BLaER1 treated with 17β-estradiol and CSF1 and Interleukin-3, amounts not matched to agents 10 nM and 100 nM (cell line): Measurements from ENCODE around the gene ISM2.

Experiments
- H3K27ac ChIP-seq, 11 experiments: shearing (Covaris generic); formaldehyde crosslinking; 2 replicates each; pipeline ENCODE4 v1.8.1; 2022
- H3K27me3 ChIP-seq, 11 experiments: shearing (Covaris generic); formaldehyde crosslinking; 2 replicates each; pipeline ENCODE4 v1.8.1; 2022
- H3K36me3 ChIP-seq, 11 experiments: shearing (Covaris generic); formaldehyde crosslinking; 2 replicates each; pipeline ENCODE4 v1.8.1; 2022
- H3K4me1 ChIP-seq, 10 experiments: shearing (Covaris generic); formaldehyde crosslinking; 2 replicates each; pipeline ENCODE4 v1.8.1; 2022
- H3K4me2 ChIP-seq, 11 experiments: shearing (Covaris generic); formaldehyde crosslinking; 2 replicates each; pipeline ENCODE4 v1.8.1; 2022
- H3K4me3 ChIP-seq, 10 experiments: shearing (Covaris generic); formaldehyde crosslinking; 2 replicates each; pipeline ENCODE4 v1.8.1; 2022
- H3K9ac ChIP-seq, 11 experiments: shearing (Covaris generic); formaldehyde crosslinking; 2 replicates each; pipeline ENCODE4 v1.8.1; 2022
- H3K9me3 ChIP-seq, 11 experiments: shearing (Covaris generic); formaldehyde crosslinking; replicated peaks in 1 of 11; 2 replicates each; pipeline ENCODE4 v1.8.1; 2022
- H4K20me1 ChIP-seq, 11 experiments: shearing (Covaris generic); formaldehyde crosslinking; 2 replicates each; pipeline ENCODE4 v1.8.1; 2022
- Cebpa-rat ChIP-seq, 11 experiments: shearing (Covaris generic); IDR thresholded peaks; 2 replicates each; pipeline ENCODE4 v1.8.1; 2022

ISM2 gene

DNA sequence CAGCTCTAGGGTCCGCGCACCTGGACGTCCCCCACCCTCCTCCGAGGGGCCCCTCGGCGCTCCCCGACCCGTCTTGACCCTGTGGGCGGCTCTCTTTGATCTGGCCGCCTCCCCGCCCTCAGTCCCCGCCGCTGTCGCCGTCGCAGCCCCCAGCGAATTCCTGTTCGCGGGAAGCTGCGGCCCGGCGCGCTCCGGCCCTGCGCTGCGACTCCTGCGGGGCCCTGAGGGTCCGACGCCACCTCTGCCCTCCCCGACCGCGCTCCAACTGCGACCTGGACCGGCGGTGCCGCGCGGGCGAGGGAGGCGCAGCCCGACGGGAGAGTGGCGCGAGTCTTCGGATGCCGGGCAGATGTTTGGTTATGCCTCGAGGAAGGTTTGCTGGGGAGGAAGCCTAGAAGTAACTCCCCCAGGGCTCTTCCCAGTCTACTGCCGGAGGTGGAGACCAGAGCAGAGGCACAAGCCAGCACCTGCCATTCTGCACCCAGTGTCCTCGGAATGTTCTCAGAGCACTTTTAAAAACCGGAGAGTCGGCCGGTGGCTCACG, 440 bp upstream of the ISM2 start:
- Histone ChIP-seq H3K9me3 (peaks cover 5 to 13% (median 11%) of the 10 kb centered on the region in 11 experiments; a peak in 20 of 22 replicates), H3K4me2 (peak overlapping the region; percentile 73 to 99 (median 97)), H4K20me1 (peaks cover 0 to 24% (median 13%) of the 10 kb centered on the region in 11 experiments; a peak in 10 of 22 replicates), H3K36me3 (peaks cover 0 to 10% (median 0%) of the 10 kb centered on the region in 11 experiments; a peak in 2 of 22 replicates), H3K4me3 (peak overlapping the region; percentile 53 to 73 (median 64)), H3K27me3 (peaks cover 35 to 54% (median 46%) of the 10 kb centered on the region in 11 experiments), H3K4me1 (peaks cover 14 to 35% (median 30%) of the 10 kb centered on the region in 10 experiments), H3K27ac (no peak overlapping the region), H3K9ac (peak overlapping the region in 10 of 11 experiments; percentile 9 to 59 (median 48); a peak in 14 of 22 replicates)
- no peak for TF ChIP-seq Cebpa-rat (IDR thresholded peaks at IDR 0.05)

DNA sequence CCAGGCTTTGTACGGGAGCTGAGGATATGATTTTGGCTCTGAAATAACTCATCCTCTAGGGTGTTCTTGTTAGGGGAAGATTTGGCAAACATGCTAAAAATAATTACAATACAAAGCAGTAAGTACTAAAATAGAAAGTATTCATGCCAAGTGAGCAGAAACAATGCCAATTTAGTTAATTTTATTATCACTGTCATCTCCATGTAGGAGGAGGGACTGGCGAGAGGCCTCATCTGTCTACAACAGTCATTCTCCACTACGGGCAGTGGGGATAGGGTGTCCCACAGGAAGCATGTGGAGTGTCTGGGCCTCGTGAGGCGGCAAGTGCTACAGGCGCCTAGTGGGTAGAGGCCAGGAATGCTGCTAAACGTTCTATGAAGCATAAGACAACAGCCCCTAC, 3.3 kb downstream of the ISM2 start:
- peaks cover 0 to 23% (median 13%) of the 10 kb centered on the region in 11 experiments; a peak in 10 of 22 replicates for H4K20me1 ChIP-seq
- TF ChIP-seq Cebpa-rat (IDR thresholded peaks at IDR 0.05) = no peak
- peak overlapping the region in 8 of 11 experiments; percentile 20 to 67 (median 48); a peak in 16 of 22 replicates for H3K4me2 ChIP-seq
- no peaks in the 10 kb centered on the region for H3K36me3 ChIP-seq
- H3K27me3 ChIP-seq = peaks cover 27 to 37% (median 35%) of the 10 kb centered on the region in 11 experiments
- H3K9me3 ChIP-seq = no peaks in the 10 kb centered on the region
- H3K4me3 ChIP-seq = no peak overlapping the region
- no peak overlapping the region for H3K27ac ChIP-seq
- no peak overlapping the region for H3K9ac ChIP-seq
- peaks cover 14 to 35% (median 30%) of the 10 kb centered on the region in 10 experiments for H3K4me1 ChIP-seq

DNA sequence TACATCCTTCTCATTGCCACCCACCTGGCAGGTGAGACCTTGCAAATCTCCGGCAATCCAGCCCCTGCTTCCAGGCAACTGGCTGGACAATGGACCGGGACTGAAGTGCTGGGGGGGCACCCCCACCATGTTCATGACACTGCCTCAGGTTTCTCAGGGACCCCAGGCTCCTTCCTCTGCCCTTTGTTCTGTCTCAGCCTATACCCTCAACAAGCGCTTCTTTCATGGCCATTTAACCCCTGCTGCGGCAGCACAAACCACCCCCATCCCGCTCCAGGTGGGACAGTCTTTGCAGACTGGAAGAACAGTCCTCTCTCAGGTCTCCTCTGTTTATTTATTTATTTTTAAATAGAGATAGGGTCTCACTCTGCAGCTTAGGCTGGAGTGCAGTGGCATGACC, 7.6 kb downstream of the ISM2 start:
- no peaks in the 10 kb centered on the region for H3K9me3 ChIP-seq
- H3K4me2 ChIP-seq = no peak overlapping the region
- H3K4me3 ChIP-seq = no peak overlapping the region

DNA sequence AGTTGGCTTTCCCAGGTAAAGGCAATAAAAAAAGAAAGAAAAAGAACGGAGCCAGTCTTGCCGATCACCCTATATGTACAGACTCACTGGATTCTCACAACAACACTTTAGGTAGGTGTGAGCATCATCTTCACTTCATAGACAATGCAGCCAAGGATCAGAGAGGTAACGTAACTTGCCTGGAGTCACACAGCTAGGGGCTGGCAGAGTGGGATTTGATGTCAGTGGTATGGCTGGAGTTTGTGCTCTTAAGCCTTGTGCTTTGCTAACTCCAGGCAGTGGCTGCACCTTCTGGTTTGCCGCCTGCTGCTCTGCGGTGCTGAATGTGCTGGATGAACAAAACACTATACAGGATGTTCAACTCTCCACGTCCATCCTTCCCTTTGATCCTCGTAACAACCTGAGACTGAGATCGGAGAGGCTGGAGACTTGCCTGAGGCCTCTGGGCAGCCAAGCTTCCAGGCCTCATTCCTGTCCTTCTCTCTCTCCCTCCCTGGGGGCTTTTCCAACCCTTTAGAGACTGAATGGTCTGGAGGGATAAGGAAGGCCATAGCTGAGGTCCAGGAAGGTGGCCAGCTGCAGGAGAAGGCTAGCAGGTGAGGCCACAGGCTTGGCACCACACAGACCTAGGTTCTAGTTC, 8.1 kb downstream of the ISM2 start:
- no peak overlapping the region for H3K27ac ChIP-seq
- H3K4me1 ChIP-seq = peaks cover 0 to 22% (median 13%) of the 10 kb centered on the region in 10 experiments; a peak in 16 of 20 replicates
- no peaks in the 10 kb centered on the region for H3K27me3 ChIP-seq
- no peaks in the 10 kb centered on the region for H3K36me3 ChIP-seq
- no peaks in the 10 kb centered on the region for H3K9me3 ChIP-seq
- H4K20me1 ChIP-seq = no peaks in the 10 kb centered on the region
- no peak overlapping the region for H3K4me2 ChIP-seq
- no peak overlapping the region for H3K9ac ChIP-seq
- H3K4me3 ChIP-seq = no peak overlapping the region
- TF ChIP-seq Cebpa-rat (IDR thresholded peaks at IDR 0.05) = no peak

More for the DNA sequence above, 7.6 kb downstream of the ISM2 start:
- no peaks in the 10 kb centered on the region for H4K20me1 ChIP-seq
- TF ChIP-seq Cebpa-rat (IDR thresholded peaks at IDR 0.05) = no peak
- H3K9ac ChIP-seq = no peak overlapping the region
- H3K27ac ChIP-seq = no peak overlapping the region
- no peaks in the 10 kb centered on the region for H3K27me3 ChIP-seq
- no peaks in the 10 kb centered on the region for H3K36me3 ChIP-seq
- peaks cover 0 to 28% (median 18%) of the 10 kb centered on the region in 10 experiments; a peak in 16 of 20 replicates for H3K4me1 ChIP-seq

DNA sequence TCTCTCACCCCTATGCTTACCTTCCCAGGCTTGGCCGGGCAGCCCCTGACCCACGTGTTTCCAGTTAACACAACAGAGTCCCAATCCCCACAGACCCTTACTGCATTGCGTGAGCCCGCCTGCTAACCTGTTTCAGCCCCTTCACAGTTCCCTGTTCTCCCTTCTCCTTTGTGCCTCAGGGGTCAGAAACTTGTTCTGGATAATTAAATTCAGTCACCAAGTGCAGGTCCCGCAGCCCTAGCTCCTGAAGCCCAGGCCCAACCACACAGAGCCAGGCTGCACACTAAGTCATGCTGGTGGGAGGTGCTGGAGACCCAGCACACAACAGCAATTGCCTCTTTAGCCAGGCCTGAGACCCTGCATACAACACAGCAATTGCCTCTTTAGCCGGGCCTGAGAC, 9.6 kb downstream of the ISM2 start:
- Histone ChIP-seq H3K9ac (no peak overlapping the region), H3K27me3 (no peaks in the 10 kb centered on the region), H4K20me1 (peaks cover 0 to 5% (median 0%) of the 10 kb centered on the region in 11 experiments; a peak in 3 of 22 replicates), H3K9me3 (no peaks in the 10 kb centered on the region), H3K4me2 (no peak overlapping the region), H3K4me1 (peaks cover 0 to 17% (median 6%) of the 10 kb centered on the region in 10 experiments; a peak in 10 of 20 replicates), H3K36me3 (no peaks in the 10 kb centered on the region), H3K4me3 (no peak overlapping the region), H3K27ac (no peak overlapping the region)
- no peak for TF ChIP-seq Cebpa-rat (IDR thresholded peaks at IDR 0.05)

DNA sequence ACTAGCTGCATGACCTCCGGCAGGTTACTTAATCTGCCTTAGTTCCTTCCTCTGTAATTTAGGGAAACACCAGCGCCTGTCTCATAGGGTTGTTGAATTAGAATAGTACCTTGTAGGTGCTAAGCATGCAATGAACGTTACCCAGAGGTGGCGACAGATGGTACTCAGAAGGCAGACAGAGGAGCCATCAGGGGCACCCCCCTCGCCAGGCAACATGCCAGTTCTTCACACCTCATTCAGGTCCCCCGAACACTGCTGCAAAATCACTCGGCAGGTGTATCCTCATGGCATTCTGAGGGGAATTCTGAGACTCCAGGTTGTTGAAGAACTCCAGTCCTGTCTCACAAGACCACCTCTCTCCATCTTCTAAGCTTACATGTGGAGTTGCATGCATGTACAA, 10.1 kb downstream of the ISM2 start:
- Histone ChIP-seq H3K36me3 (no peaks in the 10 kb centered on the region), H3K27ac (no peak overlapping the region), H3K4me1 (peaks cover 0 to 21% (median 7%) of the 10 kb centered on the region in 10 experiments; a peak in 10 of 20 replicates), H3K4me3 (no peak overlapping the region), H4K20me1 (peaks cover 0 to 5% (median 0%) of the 10 kb centered on the region in 11 experiments; a peak in 3 of 22 replicates), H3K27me3 (no peaks in the 10 kb centered on the region), H3K4me2 (no peak overlapping the region), H3K9me3 (no peaks in the 10 kb centered on the region), H3K9ac (no peak overlapping the region)
- no peak for TF ChIP-seq Cebpa-rat (IDR thresholded peaks at IDR 0.05)

DNA sequence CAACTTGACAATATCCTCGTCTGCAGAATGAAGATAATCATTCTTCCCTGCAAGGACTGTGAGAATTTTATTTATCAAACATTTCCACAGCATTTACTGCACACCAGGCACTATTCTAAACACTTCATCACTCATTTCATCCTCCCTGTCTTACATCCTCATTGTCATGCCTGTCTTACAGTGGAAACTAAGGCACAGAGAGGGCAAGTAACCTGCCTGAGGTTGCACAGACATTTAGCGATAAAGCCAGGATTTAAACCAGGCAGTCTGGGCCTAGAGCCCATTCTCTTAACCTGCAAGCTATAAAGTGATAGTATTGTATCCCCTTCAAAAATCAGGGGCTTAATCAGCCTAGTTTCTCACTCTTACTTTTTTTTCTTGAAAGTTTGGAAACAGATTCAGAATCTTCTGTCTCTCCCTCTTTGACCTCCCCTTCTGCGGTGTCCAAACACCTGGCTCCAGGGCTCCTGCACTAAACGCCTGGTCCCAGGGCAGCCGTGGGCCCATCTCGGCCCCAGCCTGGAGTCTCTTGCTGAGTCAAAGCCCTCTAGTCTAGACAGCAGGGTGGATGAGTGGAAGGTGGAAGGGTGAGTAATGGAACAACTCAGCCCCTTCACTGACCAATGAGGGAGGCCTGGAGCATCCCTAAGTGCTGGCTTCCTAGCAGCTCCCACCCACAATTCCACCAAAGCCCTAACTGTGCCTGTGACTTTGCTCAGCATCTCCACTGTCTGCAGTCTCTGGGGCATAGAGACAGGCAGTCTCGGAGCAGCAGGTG, 12.5 kb downstream of the ISM2 start:
- Histone ChIP-seq H3K27me3 (no peaks in the 10 kb centered on the region), H3K4me3 (no peak overlapping the region), H3K4me2 (peak overlapping the region in 1 of 11 experiments; percentile 3; a peak in 1 of 22 replicates), H3K9me3 (no peaks in the 10 kb centered on the region), H4K20me1 (peaks cover 0 to 10% (median 0%) of the 10 kb centered on the region in 11 experiments; a peak in 3 of 22 replicates), H3K27ac (no peak overlapping the region), H3K9ac (no peak overlapping the region), H3K4me1 (peaks cover 0 to 46% (median 26%) of the 10 kb centered on the region in 10 experiments; a peak in 17 of 20 replicates), H3K36me3 (no peaks in the 10 kb centered on the region)
- TF ChIP-seq Cebpa-rat (IDR thresholded peaks at IDR 0.05) = no peak

DNA sequence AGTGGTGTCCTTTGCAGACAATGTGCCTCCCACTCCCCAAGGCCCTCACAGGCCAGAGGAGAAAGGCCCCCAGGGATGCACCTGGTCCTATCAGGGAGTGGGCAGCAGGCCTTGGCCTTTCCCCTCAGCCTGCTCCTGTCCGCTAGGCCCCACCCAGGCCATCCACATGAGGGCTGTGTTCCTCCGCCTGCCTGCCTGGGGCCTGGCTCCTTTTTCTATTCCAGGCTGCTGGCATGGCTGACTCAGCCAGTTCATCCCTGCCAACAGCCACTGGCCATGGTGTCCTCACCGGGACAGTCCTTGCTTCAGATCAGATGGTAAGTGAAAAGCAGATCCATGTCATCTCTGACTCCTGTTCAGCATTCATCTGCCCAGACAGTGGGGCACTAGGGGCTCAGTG, 13.4 kb downstream of the ISM2 start:
- H3K27me3 ChIP-seq = no peaks in the 10 kb centered on the region
- no peak overlapping the region for H3K27ac ChIP-seq
- H3K36me3 ChIP-seq = no peaks in the 10 kb centered on the region
- H3K4me1 ChIP-seq = peaks cover 0 to 49% (median 28%) of the 10 kb centered on the region in 10 experiments; a peak in 17 of 20 replicates
- H3K4me2 ChIP-seq = no peak overlapping the region
- no peak overlapping the region for H3K9ac ChIP-seq
- peaks cover 0 to 10% (median 0%) of the 10 kb centered on the region in 11 experiments; a peak in 3 of 22 replicates for H4K20me1 ChIP-seq
- no peak for TF ChIP-seq Cebpa-rat (IDR thresholded peaks at IDR 0.05)
- H3K9me3 ChIP-seq = no peaks in the 10 kb centered on the region
- H3K4me3 ChIP-seq = no peak overlapping the region

DNA sequence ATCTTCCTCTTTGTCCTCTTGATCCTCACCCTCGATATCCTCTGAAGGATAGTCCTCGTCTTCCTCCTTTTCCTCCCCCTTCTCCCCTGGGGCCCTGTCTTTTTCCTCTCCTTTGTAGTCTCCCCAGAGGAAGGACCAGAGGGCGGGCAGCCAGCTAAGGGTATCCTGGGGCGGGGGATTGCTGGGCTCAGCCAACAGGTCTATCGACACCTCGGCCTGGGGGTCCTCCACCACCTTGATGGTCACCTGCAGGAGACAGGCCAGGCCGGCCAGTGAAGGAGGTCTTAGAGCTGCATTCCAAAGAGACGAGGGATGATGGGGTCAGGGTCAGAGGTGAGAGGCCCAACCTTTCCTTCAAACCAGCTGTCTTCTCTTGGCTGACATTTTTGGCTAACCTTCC, 16.2 kb downstream of the ISM2 start:
- Histone ChIP-seq H3K27me3 (no peaks in the 10 kb centered on the region), H3K9me3 (no peaks in the 10 kb centered on the region), H4K20me1 (peaks cover 0 to 10% (median 0%) of the 10 kb centered on the region in 11 experiments; a peak in 4 of 22 replicates), H3K27ac (no peak overlapping the region), H3K4me1 (peaks cover 0 to 43% (median 26%) of the 10 kb centered on the region in 10 experiments; a peak in 17 of 20 replicates), H3K9ac (no peak overlapping the region), H3K4me3 (no peak overlapping the region), H3K4me2 (peak overlapping the region; percentile 1 to 87 (median 71); a peak in 21 of 22 replicates), H3K36me3 (no peaks in the 10 kb centered on the region)
- TF ChIP-seq Cebpa-rat (IDR thresholded peaks at IDR 0.05) = no peak
